ENCODE results near the gene PRKN.

PRKN gene

GRCh38 chr6:161361529-161361928 lies 1366.0 kb downstream of the PRKN start:
- H3K9me3 ChIP-seq (ENCODE audit: control insufficient read depth, insufficient read depth, low read depth, low read length): no peaks in the 10 kb centered on the region
- H3K36me3 ChIP-seq (ENCODE audit: control insufficient read depth in 2 of 2, insufficient read depth in 1 of 2, low read length in 2 of 2): no peaks in the 10 kb centered on the region
- no peak overlapping the region for H3K27ac ChIP-seq (ENCODE audit: extremely low read depth, low read depth, low read length)
- no peak overlapping the region for H3K4me3 ChIP-seq (ENCODE audit: low read depth, low read length)
- ChIA-PET POLR2A (no interaction called here), CTCF (interaction anchor here (2.4 kb wide), 1 partner anchor 9 kb away, joined by 16 read pairs; no protein-coding TSS in a partner anchor)
- H3K4me1 ChIP-seq (ENCODE audit: control insufficient read depth, insufficient read depth, low read length): no peaks in the 10 kb centered on the region
- no peak for TF ChIP-seq PATZ1 (tag by site-specific recombination; IDR thresholded peaks at IDR 0.05)
- TF ChIP-seq ZNF747 (tag by site-specific recombination; IDR thresholded peaks at IDR 0.05): no peak
- TF ChIP-seq ZNF596 (tag by site-specific recombination; IDR thresholded peaks at IDR 0.05): no peak
- no peak for TF ChIP-seq IKZF3 (tag by site-specific recombination; IDR thresholded peaks at IDR 0.05)
- no peak for TF ChIP-seq KLF10 (tag by site-specific recombination; IDR thresholded peaks at IDR 0.05)
- TF ChIP-seq SCRT1 (tag by site-specific recombination; IDR thresholded peaks at IDR 0.05; ENCODE audit: borderline replicate concordance): no peak
- no peak for TF ChIP-seq ZNF202 (tag by site-specific recombination; IDR thresholded peaks at IDR 0.05; ENCODE audit: borderline replicate concordance)
- no peak for TF ChIP-seq ZEB2 (tag by site-specific recombination; IDR thresholded peaks at IDR 0.05)
- TF ChIP-seq ZNF692 (tag by site-specific recombination; IDR thresholded peaks at IDR 0.05): no peak
- TF ChIP-seq ZNF621 (tag by site-specific recombination; IDR thresholded peaks at IDR 0.05): no peak

DNA sequence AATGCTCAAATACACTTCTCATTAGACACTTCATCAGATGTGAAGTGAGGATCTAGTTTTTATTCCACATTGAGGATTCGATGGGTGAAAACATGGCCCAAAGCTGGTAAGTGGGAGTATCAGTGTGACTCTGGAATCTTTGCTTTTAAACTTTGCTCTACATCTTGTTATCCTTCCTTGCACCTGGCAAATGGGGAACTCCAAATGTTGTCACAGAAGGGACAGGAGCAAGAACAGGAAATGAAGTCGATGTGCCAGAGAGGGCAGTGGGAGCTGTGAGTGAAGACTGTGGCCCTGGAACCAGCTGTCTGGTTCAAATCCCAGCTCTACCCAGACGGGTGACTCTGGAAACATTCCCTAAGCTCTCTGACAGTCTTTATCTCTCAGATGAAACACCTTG lies 1367.0 kb downstream of the PRKN start:
- no peaks in the 10 kb centered on the region for H3K36me3 ChIP-seq (ENCODE audit: control insufficient read depth in 2 of 2, insufficient read depth in 1 of 2, low read length in 2 of 2)
- TF ChIP-seq, protein P1, sequence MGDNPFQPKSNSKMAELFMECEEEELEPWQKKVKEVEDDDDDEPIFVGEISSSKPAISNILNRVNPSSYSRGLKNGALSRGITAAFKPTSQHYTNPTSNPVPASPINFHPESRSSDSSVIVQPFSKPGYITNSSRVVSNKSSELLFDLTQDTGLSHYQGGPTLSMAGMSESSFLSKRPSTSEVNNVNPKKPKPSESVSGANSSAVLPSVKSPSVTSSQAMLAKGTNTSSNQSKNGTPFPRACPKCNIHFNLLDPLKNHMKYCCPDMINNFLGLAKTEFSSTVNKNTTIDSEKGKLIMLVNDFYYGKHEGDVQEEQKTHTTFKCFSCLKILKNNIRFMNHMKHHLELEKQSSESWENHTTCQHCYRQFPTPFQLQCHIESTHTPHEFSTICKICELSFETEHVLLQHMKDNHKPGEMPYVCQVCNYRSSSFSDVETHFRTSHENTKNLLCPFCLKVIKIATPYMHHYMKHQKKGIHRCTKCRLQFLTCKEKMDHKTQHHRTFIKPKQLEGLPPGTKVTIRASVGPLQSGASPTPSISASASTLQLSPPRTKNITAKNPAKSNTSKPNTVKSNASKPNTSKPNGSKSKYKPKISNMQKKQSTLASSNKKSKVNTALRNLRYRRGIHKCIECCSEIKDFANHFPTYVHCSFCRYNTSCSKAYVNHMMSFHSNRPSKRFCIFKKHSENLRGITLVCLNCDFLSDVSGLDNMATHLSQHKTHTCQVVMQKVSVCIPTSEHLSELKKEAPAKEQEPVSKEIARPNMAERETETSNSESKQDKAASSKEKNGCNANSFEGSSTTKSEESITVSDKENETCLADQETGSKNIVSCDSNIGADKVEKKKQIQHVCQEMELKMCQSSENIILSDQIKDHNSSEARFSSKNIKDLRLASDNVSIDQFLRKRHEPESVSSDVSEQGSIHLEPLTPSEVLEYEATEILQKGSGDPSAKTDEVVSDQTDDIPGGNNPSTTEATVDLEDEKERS (tag by site-specific recombination; IDR thresholded peaks at IDR 0.05): no peak
- TF ChIP-seq ZNF26 (tag by site-specific recombination; IDR thresholded peaks at IDR 0.05) (no peak), ZEB2 (tag by site-specific recombination; IDR thresholded peaks at IDR 0.05) (no peak), ZNF404 (tag by site-specific recombination; IDR thresholded peaks at IDR 0.05) (no peak), ZNF791 (tag by site-specific recombination; IDR thresholded peaks at IDR 0.05) (no peak), SALL2 (tag by site-specific recombination; IDR thresholded peaks at IDR 0.05; ENCODE audit: borderline replicate concordance) (no peak), ZNF560 (tag by site-specific recombination; IDR thresholded peaks at IDR 0.05; ENCODE audit: borderline replicate concordance) (no peak), ZNF843 (tag by site-specific recombination; IDR thresholded peaks at IDR 0.05) (no peak), ZSCAN16 (tag by site-specific recombination; IDR thresholded peaks at IDR 0.05) (no peak), ZNF335 (tag by site-specific recombination; conservative IDR thresholded peaks at IDR 0.05) (no peak), ZNF114 (tag by site-specific recombination; IDR thresholded peaks at IDR 0.05) (no peak), SP7 (tag by site-specific recombination; IDR thresholded peaks at IDR 0.05) (no peak), ZNF274 (IDR thresholded peaks at IDR 0.05; ENCODE audit: low read length) (no peak), ZNF274 (tag by site-specific recombination; IDR thresholded peaks at IDR 0.05; ENCODE audit: borderline replicate concordance) (no peak), TRIM28 (IDR thresholded peaks at IDR 0.05; ENCODE audit: borderline replicate concordance, low read length) (no peak), RBAK (tag by site-specific recombination; IDR thresholded peaks at IDR 0.05) (no peak), ZNF623 (tag by site-specific recombination; IDR thresholded peaks at IDR 0.05) (no peak)
- TF ChIP-seq, protein P2, sequence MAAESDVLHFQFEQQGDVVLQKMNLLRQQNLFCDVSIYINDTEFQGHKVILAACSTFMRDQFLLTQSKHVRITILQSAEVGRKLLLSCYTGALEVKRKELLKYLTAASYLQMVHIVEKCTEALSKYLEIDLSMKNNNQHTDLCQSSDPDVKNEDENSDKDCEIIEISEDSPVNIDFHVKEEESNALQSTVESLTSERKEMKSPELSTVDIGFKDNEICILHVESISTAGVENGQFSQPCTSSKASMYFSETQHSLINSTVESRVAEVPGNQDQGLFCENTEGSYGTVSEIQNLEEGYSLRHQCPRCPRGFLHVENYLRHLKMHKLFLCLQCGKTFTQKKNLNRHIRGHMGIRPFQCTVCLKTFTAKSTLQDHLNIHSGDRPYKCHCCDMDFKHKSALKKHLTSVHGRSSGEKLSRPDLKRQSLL (tag by site-specific recombination; IDR thresholded peaks at IDR 0.05): no peak

More for the DNA sequence above, 1367.0 kb downstream of the PRKN start:
- Histone ChIP-seq H3K4me3 (ENCODE audit: low read depth, low read length) (no peak overlapping the region), H3K27ac (ENCODE audit: extremely low read depth, low read depth, low read length) (no peak overlapping the region), H3K9me3 (ENCODE audit: control insufficient read depth, insufficient read depth, low read depth, low read length) (no peaks in the 10 kb centered on the region), H3K4me1 (ENCODE audit: control insufficient read depth, insufficient read depth, low read length) (no peaks in the 10 kb centered on the region)
- CTCF ChIA-PET: interaction anchor here (0.8 to 2.4 kb wide), 3 partner anchors 10 to 628 kb away, joined by 3 to 16 read pairs (median 5); no protein-coding TSS in a partner anchor
- POLR2A ChIA-PET: interaction anchor here (0.6 kb wide), 1 partner anchor 87 kb away, joined by 3 read pairs; the partner anchor contains the start of gene AGPAT4
